Cardiac fibroblast (primary cell): Measurements from ENCODE around the gene MLYCD.

ENCODE experiments used
- DNase-seq, 2 donors: peaks; one replicate each; pipeline versions ENCODE4 v3.0.0 to v3.0.0-alpha.2; 2010; ENCODE audit warnings: low read depth in 2 of 2
- H3K4me3 ChIP-seq, 2 donors: replicated peaks in 1 of 2; 1 replicate in 1 of 2; 2 replicates in 1 of 2; pipeline ENCODE4 v1.5.1; 2011; ENCODE audit warnings: low read depth in 2 of 2, low read length in 2 of 2, mild to moderate bottlenecking in 2 of 2, moderate library complexity in 1 of 2
- TF ChIP-seq, protein P1 (sequence below): IDR thresholded peaks from one replicate; pipeline ENCODE4 v1.5.1; 2011; ENCODE audit warnings: low read depth, mild to moderate bottlenecking, low read length, inconsistent platforms

Gene MLYCD

GRCh38 chr16:83942815-83943515, 44.0 kb downstream of the MLYCD start:
- no peak for DNase-seq
- no peak overlapping the region for H3K4me3 ChIP-seq
- TF ChIP-seq, protein P1, sequence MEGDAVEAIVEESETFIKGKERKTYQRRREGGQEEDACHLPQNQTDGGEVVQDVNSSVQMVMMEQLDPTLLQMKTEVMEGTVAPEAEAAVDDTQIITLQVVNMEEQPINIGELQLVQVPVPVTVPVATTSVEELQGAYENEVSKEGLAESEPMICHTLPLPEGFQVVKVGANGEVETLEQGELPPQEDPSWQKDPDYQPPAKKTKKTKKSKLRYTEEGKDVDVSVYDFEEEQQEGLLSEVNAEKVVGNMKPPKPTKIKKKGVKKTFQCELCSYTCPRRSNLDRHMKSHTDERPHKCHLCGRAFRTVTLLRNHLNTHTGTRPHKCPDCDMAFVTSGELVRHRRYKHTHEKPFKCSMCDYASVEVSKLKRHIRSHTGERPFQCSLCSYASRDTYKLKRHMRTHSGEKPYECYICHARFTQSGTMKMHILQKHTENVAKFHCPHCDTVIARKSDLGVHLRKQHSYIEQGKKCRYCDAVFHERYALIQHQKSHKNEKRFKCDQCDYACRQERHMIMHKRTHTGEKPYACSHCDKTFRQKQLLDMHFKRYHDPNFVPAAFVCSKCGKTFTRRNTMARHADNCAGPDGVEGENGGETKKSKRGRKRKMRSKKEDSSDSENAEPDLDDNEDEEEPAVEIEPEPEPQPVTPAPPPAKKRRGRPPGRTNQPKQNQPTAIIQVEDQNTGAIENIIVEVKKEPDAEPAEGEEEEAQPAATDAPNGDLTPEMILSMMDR = no peak

DNA sequence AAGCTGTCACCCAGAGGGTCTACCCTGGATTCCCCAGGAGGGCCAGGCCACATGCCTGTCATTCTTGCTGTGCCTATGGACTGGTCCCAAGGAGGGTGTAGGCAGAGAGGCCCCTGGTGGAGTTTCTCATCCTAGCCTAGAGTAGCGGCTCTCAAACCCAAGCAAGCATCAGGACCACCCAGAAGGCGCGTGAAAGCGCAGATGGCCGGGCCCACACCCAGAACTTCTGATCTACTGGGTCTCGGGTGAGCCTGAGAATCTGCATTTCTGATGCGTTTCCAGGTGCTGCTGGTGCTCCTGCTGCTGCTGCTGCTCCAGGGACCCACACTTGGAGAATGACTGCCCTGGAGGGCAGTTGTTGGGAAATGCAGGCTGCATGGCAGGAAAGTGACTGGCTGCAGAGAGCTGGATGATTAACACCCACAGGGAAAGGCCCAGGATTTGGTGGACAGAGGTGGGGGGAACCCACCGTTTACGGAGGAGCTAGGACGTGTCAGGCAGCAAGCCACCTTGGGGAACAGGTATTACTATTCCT, 44.7 kb downstream of the MLYCD start:
- no peak overlapping the region for H3K4me3 ChIP-seq
- TF ChIP-seq, protein P1 = no peak
- DNase-seq = no peak

GRCh38 chr16:83945587-83945986, 46.7 kb downstream of the MLYCD start:
- TF ChIP-seq, protein P1 = no peak
- no peak overlapping the region for H3K4me3 ChIP-seq
- no peak for DNase-seq

DNA sequence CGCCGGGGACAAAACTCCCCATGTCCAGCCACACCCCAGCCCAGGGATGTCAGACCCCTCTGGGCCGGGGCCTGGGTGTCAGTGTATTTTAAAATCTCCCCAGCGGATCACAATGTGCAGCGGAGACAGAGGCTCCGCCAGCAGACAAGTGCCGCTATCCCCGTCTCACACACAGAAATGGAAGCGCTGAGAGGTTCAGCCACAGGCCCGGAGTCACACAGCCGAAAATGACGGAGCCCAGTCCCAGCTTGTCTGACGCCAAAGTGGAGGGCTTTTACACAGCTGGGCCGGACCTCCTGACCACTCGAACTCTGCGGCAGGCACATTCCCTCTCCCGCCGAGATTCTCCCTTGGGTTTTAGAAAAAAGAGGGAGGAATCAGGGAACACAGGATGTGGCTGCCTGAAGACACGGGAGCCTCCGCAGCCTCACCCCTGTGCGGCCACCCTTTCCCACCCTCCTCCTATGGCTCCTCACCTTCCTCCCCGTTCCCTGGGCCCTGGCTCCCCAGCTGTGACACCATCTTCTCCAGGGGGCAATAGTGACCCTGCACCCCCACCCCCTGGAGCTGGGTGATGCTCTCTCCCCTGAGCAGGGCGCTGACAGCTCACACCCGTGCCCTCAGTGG, 47.4 kb downstream of the MLYCD start:
- TF ChIP-seq, protein P1 = no peak
- H3K4me3 ChIP-seq = no peak overlapping the region
- DNase-seq = no peak

GRCh38 chr16:83946781-83947566, 48.1 kb downstream of the MLYCD start:
- H3K4me3 ChIP-seq = no peak overlapping the region
- TF ChIP-seq, protein P1 = no peak
- no peak for DNase-seq

DNA sequence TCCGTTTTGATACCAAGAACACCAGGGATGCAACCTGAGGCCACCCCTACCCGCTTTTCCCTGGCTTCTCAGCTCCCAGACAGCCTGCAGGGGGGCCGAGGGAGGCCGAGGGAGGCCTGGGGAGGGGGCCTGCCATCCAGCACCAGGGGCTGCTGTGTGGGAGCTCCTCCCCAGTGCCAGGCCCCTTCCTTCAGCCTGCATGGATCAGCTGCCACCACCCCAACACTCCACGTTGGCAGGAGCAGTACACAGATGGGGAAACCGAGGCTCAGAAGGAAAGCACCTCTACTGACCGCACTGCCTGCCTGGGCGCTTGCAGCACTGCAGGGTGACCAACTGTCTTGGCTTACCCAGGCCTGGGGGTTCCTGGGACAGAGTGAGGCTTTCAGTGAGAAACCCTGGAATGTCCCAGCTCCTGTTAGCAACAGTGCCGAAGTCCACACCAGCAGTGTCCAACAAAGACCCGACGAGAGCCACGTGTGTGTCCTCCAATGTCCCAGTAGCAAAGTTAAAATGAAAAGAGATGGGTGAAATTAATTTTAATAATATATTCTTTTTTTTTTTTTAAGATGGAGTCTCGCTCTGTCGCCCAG, 48.8 kb downstream of the MLYCD start:
- no peak overlapping the region for H3K4me3 ChIP-seq
- no peak for DNase-seq
- TF ChIP-seq, protein P1 = no peak
